ENCODE measurements around the gene C11orf24.
"Not testable (repeated sequence)": the region's sequence is repeated elsewhere in the genome, so short reads cannot be mapped to it uniquely, and the experiment has no call there.

The C11orf24 gene

GRCh38 chr11:68271781-68272608, at the start of gene C11orf24:
Gene C11orf24, minus strand, starts transcription at chr11:68271973. Its CDS starts 8,206 bp downstream, at chr11:68263767.
- DNase-seq, result peak; percentile 83

DNA sequence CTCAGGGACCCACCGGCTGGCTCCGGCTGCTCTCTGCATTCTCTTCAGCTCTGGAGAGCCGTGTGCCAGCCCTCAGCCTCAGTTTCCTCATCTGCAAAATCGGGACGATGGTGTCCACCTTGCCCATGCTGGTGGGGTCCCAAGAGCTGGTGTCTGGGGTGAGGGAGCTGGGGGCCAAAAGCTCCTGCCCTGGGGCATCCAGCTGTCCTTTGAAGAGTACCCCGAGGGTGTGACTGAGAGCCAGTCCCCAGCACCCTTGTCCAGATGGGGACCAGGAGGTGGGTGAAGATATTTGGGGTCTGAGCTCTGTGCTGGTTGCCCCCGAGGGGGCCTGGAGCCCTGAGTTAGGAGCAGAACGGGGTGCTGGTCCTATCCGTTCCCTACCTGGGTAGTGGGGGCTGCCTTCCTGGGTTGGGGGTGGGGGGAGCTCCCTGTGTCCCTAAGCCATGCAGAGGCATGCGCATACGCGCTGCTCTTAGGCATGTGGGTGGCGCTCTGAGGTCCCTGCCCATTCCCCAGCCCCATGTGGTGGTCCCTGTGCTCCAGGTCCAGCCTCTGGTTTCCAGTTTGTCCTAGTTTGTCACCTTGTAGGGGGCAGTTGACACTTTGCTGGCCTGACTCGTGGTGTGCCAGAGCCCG, 45.5 kb upstream of the C11orf24 start:
- DNase-seq, result no peak

DNA sequence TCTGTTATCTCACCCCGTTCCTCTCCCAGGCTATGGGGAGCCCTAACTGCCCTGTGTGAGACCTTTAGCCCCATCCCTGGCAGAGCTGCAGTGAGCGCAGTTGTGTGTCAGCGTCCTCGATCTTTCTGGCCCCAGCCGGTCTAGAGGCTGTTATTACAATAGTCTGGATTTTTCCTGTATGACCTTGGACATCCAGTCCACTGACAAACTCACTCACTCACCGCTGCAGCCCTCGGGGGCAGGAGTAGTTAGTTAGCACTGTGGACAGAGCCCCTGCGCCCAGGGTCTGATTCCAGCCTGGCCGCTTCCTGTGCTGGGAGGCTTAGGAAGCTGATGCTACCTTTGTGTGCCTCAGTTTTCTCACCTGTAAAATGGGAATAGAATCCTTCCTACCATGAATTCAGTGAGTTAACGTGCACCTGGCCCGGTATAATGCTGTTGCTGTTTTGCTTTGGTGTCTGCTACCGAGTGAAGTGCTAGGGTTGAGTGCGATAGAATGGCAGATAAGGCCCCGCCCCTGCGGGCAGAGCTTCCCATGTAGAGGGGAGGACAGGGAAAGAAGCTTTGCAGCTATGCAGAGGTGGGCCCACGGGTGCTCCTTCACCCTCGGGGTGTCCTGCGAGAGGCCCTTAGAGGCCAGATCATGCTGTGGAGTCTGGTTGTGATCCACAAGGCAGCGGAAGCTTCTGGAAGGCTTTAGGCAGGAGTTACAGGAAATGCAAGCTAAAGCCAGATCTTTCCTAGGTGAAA, 43.6 kb upstream of the C11orf24 start:
- no peak for DNase-seq

DNA sequence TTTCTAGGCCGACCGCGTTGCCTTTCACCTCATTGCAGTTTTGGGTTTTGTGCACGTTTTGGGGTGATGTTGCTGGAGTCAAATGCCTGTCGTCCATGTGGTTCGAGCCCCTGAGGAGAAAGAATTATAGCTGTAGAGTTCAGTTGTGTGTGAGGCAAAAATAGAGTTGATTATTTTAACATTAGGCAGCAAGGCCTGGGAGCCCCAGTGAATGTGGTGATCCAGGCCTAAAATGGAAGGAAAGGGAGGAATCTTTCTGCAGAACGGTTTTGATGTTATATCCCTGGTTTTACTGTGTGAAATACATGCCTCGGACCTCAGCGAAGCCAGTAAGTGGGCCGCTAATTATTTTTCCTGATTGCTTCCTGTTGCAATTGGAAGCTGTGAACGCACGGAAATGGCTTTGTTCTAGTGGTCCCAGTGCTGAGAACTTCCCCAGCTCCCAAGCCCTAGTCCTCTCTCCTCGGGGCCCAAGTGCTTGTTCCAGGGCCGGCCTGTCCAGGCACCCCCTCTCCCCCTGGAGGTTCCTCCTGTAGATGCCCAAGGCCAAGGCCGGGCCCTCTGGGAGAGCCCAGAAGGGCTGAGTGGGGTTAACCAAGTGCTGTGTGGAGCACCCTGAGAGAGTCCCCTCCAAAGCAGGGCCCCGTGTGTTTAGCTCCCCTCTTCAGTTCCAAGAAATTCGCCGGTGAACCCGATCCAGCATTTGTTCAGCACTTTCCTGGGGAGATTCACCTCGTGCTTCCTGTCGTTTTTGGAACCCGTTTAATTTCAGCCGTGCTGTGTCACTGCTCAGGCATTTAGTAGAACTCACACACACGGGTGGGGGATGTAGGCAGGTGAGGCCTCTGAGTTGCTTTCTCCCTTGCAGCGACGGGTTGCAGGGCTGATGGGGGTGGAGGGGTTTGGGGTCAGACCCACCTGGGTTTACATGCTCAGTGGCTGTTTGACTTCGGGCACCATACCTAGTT, 42.7 kb upstream of the C11orf24 start:
- DNase-seq, result no peak

DNA sequence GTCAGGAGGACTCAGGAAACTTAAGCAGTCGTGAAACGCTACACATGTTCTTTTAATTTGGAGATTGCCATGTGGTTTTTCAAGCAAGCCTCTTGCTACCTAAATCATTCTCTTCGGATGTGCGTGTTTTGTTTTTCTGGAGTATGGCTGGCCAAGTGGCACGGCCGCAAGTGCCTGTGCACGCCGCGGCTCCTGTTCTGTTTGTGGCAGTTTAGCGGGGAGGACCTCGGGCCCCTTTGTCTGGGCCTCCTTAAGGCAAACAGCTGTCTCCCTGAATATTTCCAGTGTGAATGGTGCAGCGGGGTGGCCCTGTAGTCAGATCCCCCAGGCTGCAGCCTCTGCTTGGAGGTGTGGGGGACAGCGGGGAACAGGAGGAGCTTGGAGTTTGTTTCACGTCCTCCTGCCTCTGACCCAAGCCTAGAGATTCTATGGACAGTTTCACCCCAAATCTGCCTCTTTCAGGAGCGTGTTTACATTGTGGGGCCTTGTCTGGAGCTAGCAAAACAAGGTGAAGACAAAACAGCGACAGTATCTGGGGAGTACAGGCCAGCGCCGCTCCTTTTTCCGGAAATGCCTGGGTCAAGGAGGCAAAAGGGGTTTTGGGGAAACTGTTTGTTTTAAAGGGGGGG, 41.9 kb upstream of the C11orf24 start:
- no peak for DNase-seq

DNA sequence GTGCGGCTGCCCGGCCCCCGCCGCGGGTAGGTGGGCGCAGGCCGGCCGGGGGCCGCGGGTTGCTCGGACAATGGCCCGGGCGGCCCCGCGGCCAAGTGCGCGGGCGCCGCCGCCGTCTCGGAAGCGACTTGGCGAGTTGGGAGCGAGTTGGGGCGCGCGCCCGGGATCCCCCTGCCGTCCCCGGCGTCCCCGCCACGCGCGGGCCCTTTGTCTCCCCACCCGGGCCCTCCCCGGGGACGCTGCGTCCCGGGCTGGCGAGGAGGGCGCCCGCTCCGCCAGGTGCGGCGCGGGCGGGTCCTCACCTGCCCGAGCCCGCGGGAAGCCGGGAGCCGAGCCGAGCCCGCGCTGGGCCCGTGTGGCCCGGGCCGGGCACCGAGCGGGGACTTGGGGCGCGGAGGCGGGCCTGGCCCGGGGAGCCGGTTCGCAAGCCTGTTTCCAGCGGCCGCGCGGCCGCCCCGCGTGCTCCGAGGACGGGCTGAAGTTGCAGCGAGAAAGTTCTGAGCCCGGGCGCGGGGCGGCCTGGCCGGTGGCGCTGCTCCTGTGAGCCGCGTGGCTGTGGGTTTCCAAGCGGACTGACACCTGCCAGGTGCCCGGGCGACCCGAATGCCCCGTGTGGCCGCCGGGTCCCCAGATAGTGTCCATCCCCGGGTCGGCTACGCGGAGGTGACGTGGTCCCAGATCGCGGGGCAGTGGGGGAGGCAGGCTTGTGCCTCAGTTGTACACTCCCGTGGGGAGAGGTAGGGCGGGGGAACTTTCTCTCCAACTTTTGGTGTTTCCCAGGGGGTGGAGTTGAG, 41.2 kb upstream of the C11orf24 start:
- no peak for DNase-seq

- DNase-seq, result no peak
These were observed 40.5 kb upstream of the C11orf24 start, which contains the start of gene LRP5 for GRCh38 chr11:68312117-68312779. Gene LRP5, plus strand, starts transcription at chr11:68312591. Its CDS starts 124 bp downstream, at chr11:68312715.

DNA sequence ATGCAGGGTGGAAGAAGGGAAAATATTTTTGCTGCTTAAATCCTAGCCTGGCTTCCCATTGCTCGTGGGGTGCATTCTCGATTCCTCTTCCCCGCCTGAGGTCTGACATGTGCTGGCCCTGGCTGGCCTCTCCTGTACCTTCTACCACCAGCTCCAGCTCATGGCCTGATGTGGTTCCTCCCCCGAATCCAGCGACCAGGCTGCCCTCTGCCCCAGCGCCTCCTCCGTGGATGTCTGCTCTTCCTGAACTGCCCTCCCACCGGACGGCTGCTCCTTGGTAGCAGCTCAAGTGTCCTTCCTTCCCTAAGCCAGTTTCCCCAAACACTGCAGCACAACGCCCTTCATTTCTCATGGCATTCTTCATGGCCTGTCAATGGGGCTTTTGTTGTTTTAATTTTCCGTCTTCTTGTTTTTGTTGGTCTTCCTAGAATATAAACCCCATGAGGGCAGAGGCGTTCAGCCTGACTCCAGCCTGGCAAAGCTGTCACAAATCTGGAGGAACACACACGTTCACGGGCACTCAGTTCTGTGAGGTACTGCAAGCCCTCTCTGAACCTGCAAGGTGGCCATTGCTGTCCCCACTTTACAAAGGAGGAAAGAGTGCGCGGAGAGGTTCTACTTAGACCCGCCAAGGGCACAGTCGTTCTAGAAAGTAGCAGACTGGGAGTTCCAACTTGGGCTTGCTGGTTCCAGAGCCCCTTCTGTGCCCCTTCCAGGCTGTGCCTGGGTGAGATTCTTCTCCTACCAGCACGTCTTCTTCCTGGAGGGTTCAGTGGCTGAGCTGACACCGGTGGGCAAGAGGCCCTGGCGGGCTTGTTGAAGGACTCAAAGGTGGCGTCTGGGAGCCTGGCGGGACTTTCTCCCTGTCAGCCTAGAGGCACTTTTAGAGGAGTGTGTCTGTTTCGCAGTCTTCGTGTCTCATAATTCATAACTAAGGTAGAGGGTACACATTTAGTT, 39.7 kb upstream of the C11orf24 start:
- DNase-seq, result no peak

- DNase-seq, result no peak
These were observed 37.9 kb upstream of the C11orf24 start for GRCh38 chr11:68309621-68310185.

- no peak for DNase-seq
These were observed 36.3 kb upstream of the C11orf24 start for GRCh38 chr11:68308068-68308467.

GRCh38 chr11:68306636-68307035, 34.9 kb upstream of the C11orf24 start:
- DNase-seq, result no peak

- DNase-seq, result no peak
These were observed 32.4 kb upstream of the C11orf24 start for GRCh38 chr11:68303982-68304780.

DNA sequence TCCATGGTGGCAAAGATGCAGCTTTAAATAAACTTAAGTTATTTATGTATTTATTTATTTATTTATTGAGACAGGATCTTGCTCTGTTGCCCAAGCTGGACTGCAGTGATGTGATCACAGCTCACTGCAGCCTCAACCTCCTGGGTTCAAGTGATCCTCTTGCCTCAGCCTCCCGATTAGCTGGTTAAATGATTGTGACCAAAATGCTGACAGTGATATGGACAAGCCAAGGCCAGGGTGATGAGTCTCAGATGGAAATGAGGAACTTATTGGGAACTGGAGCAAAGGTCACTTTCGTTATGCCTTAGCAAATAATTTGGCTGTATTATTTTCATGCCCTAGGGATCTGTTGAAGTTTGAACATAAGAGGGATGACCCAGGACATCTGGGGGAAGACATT, 31.3 kb upstream of the C11orf24 start:
- no peak for DNase-seq

- DNase-seq, result no peak
These were observed 30.9 kb upstream of the C11orf24 start for GRCh38 chr11:68302670-68303069.

DNA sequence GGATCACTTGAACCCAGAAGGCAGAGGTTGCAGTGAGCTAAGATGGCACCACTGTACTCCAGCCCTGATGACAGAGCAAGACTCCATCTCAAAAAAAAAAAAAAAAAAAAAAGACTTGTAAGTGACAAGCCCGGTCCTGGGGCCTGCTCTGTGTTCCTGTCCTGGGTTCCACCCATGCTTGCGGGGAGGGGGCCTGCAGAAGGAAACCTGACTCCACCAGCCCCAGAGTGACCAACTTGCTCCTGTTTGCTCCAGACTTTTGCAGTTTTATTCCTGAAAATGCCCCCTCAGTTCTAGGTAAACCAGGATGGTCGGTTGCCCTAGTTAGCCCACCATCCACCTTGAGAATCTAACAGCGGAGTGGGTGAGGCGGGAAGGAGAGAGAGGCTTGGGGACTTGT, 30.5 kb upstream of the C11orf24 start:
- no peak for DNase-seq

- DNase-seq, result no peak
These were observed 28.5 kb upstream of the C11orf24 start for GRCh38 chr11:68300076-68300830.

DNA sequence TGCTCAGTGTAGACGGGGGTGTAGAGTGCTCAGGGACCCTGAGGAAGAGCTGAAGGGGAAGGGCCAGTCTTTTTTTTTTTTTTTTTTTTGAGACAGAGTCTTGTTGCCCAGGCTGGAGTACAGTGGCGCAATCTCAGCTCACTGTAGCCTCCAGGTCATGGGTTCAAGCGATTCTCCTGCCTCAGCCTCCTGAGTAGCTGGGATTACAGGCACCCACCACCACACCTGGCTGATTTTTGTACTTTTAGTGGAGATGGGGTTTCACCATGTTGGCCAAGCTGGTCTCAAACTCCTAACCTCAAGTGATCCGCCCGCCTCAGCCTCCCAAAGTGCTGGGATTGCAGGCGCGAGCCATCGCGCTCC, 27.7 kb upstream of the C11orf24 start:
- DNase-seq, result not testable (repeated sequence)
